SU-DHL-6 (cell line): ENCODE measurements around the gene TMEM9.

ENCODE experiments used
- H2AFZ ChIP-seq: fragments of 200-600 bp; sonication (generic); 2 replicates; pipeline ENCODE4 v1.6.1; 2014; ENCODE audit warnings: low read depth, mild to moderate bottlenecking, moderate library complexity, mixed read lengths, antibody characterized with exemption, low read length; ENCODE audit not compliant: severe bottlenecking
- H3F3A ChIP-seq: fragments of 200-600 bp; shearing (Covaris generic); 2 replicates; pipeline ENCODE4 v1.6.0; 2016; ENCODE audit warnings: antibody characterized with exemption, mild to moderate bottlenecking; ENCODE audit not compliant: insufficient read depth
- H3K27ac ChIP-seq: fragments of 200-600 bp; sonication (generic); 2 replicates; pipeline ENCODE4 v1.5.1; 2016; ENCODE audit warnings: low read depth, mild to moderate bottlenecking, low read length, moderate library complexity, mixed read lengths
- H3K27me3 ChIP-seq: fragments of 200-600 bp; sonication (generic), shearing (Covaris generic); 2 replicates; pipeline ENCODE4 v1.6.0; 2014; ENCODE audit warnings: mild to moderate bottlenecking, low read length
- H3K36me3 ChIP-seq: fragments of 200-600 bp; sonication (generic); 2 replicates; pipeline ENCODE4 v1.6.1; 2014; ENCODE audit warnings: mild to moderate bottlenecking, low read length, mixed read lengths
- H3K4me2 ChIP-seq: fragments of 300-600, 200-600 bp; shearing (Covaris generic), sonication (generic); 2 replicates; pipeline ENCODE4 v1.6.0; 2014; ENCODE audit warnings: low read length, low read depth, mild to moderate bottlenecking; ENCODE audit not compliant: poor library complexity, severe bottlenecking
- H3K4me3 ChIP-seq: fragments of 200-600 bp; sonication (generic); 2 replicates; pipeline ENCODE4 v1.5.1; 2014; ENCODE audit warnings: antibody characterized with exemption, low read length, mild to moderate bottlenecking, mixed read lengths; ENCODE audit not compliant: insufficient read depth, poor library complexity, severe bottlenecking
- H3K79me2 ChIP-seq: fragments of 200-600 bp; sonication (generic); 2 replicates; pipeline ENCODE4 v1.6.1; 2014; ENCODE audit warnings: mild to moderate bottlenecking, low read length, moderate library complexity; ENCODE audit not compliant: insufficient read depth
- H3K9ac ChIP-seq: fragments of 200-600 bp; sonication (generic); 2 replicates; pipeline ENCODE4 v1.7.0; 2014; ENCODE audit warnings: mild to moderate bottlenecking, low read length
- H3K9me2 ChIP-seq: fragments of 200-600 bp; sonication (generic); replicated peaks from 2 replicates; pipeline ENCODE4 v1.6.1; 2014; ENCODE audit warnings: low read length; ENCODE audit not compliant: insufficient read depth
- H3K9me3 ChIP-seq: fragments of 200-600 bp; sonication (generic); 2 replicates; pipeline ENCODE4 v1.6.1; 2014; ENCODE audit warnings: low read length, mixed read lengths; ENCODE audit not compliant: insufficient read depth
- H4K20me1 ChIP-seq: fragments of 200-600 bp; sonication (generic); 2 replicates; pipeline ENCODE4 v1.6.1; 2014; ENCODE audit warnings: low read depth, mild to moderate bottlenecking, antibody characterized with exemption, low read length, moderate library complexity, mixed read lengths
- CTCF ChIP-seq: fragments of 200-600 bp; sonication (generic); IDR thresholded peaks from one replicate; pipeline ENCODE4 v1.5.1; 2017; ENCODE audit warnings: antibody characterized with exemption, mild to moderate bottlenecking, low read length, moderate library complexity; ENCODE audit not compliant: insufficient read depth, poor library complexity, severe bottlenecking
- EZH2phosphoT487 ChIP-seq: fragments of 200-600 bp; sonication (generic), shearing (Covaris generic); conservative IDR thresholded peaks from 2 replicates; pipeline ENCODE4 v1.6.1; 2018; ENCODE audit warnings: mild to moderate bottlenecking, antibody characterized with exemption, low read length, moderate library complexity, mixed read lengths

Gene TMEM9

GRCh38 chr1:201141418-201141817, 12.9 kb downstream of the TMEM9 start:
- Histone ChIP-seq H3K9ac (no peak overlapping the region), H3K4me3 (no peak overlapping the region), H2AFZ (no peak overlapping the region), H3K27ac (no peak overlapping the region), H3K27me3 (no peaks in the 10 kb centered on the region), H3K79me2 (no peaks in the 10 kb centered on the region), H3F3A (no peaks in the 10 kb centered on the region), H4K20me1 (no peaks in the 10 kb centered on the region), H3K4me2 (no peak overlapping the region), H3K9me2 (no peaks in the 10 kb centered on the region), H3K9me3 (no peaks in the 10 kb centered on the region), H3K36me3 (no peaks in the 10 kb centered on the region)
- no peak for TF ChIP-seq EZH2phosphoT487
- TF ChIP-seq CTCF: no peak

GRCh38 chr1:201140941-201141260, 13.4 kb downstream of the TMEM9 start:
- H3K4me3 ChIP-seq: no peak overlapping the region
- H3K36me3 ChIP-seq: no peaks in the 10 kb centered on the region
- H4K20me1 ChIP-seq: no peaks in the 10 kb centered on the region
- H3K9ac ChIP-seq: no peak overlapping the region
- TF ChIP-seq EZH2phosphoT487 (no peak), CTCF (no peak)
- no peaks in the 10 kb centered on the region for H3K79me2 ChIP-seq
- no peaks in the 10 kb centered on the region for H3K27me3 ChIP-seq
- no peaks in the 10 kb centered on the region for H3K9me3 ChIP-seq
- no peak overlapping the region for H2AFZ ChIP-seq
- no peaks in the 10 kb centered on the region for H3F3A ChIP-seq
- H3K9me2 ChIP-seq: no peaks in the 10 kb centered on the region
- no peak overlapping the region for H3K4me2 ChIP-seq
- no peak overlapping the region for H3K27ac ChIP-seq

GRCh38 chr1:201140235-201140940, 13.9 kb downstream of the TMEM9 start:
- no peaks in the 10 kb centered on the region for H3K36me3 ChIP-seq

More at GRCh38 chr1:201140235-201140940, 13.9 kb downstream of the TMEM9 start:
- Histone ChIP-seq H3K4me3 (no peak overlapping the region), H3K9me2 (no peaks in the 10 kb centered on the region), H3F3A (no peaks in the 10 kb centered on the region), H3K79me2 (no peaks in the 10 kb centered on the region), H2AFZ (no peak overlapping the region), H3K9me3 (no peaks in the 10 kb centered on the region), H3K27ac (no peak overlapping the region), H3K27me3 (no peaks in the 10 kb centered on the region), H4K20me1 (no peaks in the 10 kb centered on the region), H3K9ac (no peak overlapping the region), H3K4me2 (no peak overlapping the region)
- TF ChIP-seq CTCF (no peak), EZH2phosphoT487 (no peak)
